GM23338 (cell line): ENCODE measurements around the gene RAD51B. TPM values are rescaled to one million over a fixed set of nuclear protein-coding genes. Genes with fewer than 3 reads are reported as not detected.

Experiments used
- ATAC-seq: fragments of 200-7000 bp; cut with Tn5 transposase; 3 replicates; pipeline ENCODE4 v1.9.1; 2020
- DNase-seq: peaks from one replicate; pipeline ENCODE4 v3.0.0-alpha.2; 2015; ENCODE audit warnings: low spot score
- H2AFZ ChIP-seq: fragments of 200-600 bp; sonication (generic); 2 replicates; pipeline ENCODE4 v1.8.0; 2016; ENCODE audit warnings: antibody characterized with exemption, mild to moderate bottlenecking, moderate library complexity
- H3F3A ChIP-seq: fragments of 200-600 bp; sonication (generic); replicated peaks from 2 replicates; pipeline ENCODE4 v1.8.0; 2017; ENCODE audit warnings: antibody characterized with exemption, mixed run types, low read depth
- H3K27ac ChIP-seq: fragments of 200-600 bp; sonication (generic); 2 replicates; pipeline ENCODE4 v1.6.1; 2016; ENCODE audit warnings: low read depth
- H3K27me3 ChIP-seq: fragments of 200-600 bp; sonication (generic); 2 replicates; pipeline ENCODE4 v1.8.0; 2016; ENCODE audit warnings: mild to moderate bottlenecking, mixed run types, moderate library complexity; ENCODE audit not compliant: insufficient read depth
- H3K36me3 ChIP-seq: fragments of 200-600 bp; sonication (generic); 2 replicates; pipeline ENCODE4 v1.8.0; 2016; ENCODE audit warnings: mild to moderate bottlenecking; ENCODE audit not compliant: insufficient read depth
- H3K4me1 ChIP-seq: fragments of 200-600 bp; sonication (generic); 2 replicates; pipeline ENCODE4 v1.8.0; 2016; ENCODE audit warnings: mild to moderate bottlenecking, moderate library complexity; ENCODE audit not compliant: insufficient read depth
- H3K4me2 ChIP-seq: fragments of 200-600 bp; sonication (generic); 2 replicates; pipeline ENCODE4 v1.7.1; 2017; ENCODE audit warnings: mixed run types
- H3K4me3 ChIP-seq: fragments of 200-600 bp; sonication (generic); 2 replicates; pipeline ENCODE4 v1.6.1; 2016; ENCODE audit warnings: mixed run types
- H3K79me2 ChIP-seq: fragments of 200-600 bp; sonication (generic); replicated peaks from 2 replicates; pipeline ENCODE4 v1.8.0; 2017; ENCODE audit warnings: mild to moderate bottlenecking; ENCODE audit not compliant: insufficient read depth
- H3K9me2 ChIP-seq: fragments of 200-600 bp; sonication (generic); 2 replicates; pipeline ENCODE4 v1.8.0; 2017; ENCODE audit not compliant: insufficient read depth
- H4K20me1 ChIP-seq: fragments of 200-600 bp; sonication (generic); replicated peaks from 2 replicates; pipeline ENCODE4 v1.8.0; 2017; ENCODE audit warnings: mild to moderate bottlenecking; ENCODE audit not compliant: insufficient read depth
- H3K27ac Mint-ChIP-seq: 2 replicates; pipeline ENCODE4 v1.8.0; 2020; ENCODE audit warnings: inconsistent platforms, mild to moderate bottlenecking, moderate library complexity, mixed read lengths
- H3K27me3 Mint-ChIP-seq: 3 replicates; pipeline ENCODE4 v1.8.0; 2022; ENCODE audit warnings: low read depth, mild to moderate bottlenecking, moderate library complexity, mixed read lengths, inconsistent platforms; ENCODE audit not compliant: insufficient read depth, poor library complexity
- H3K36me3 Mint-ChIP-seq: 3 replicates; pipeline ENCODE4 v1.8.0; 2021; ENCODE audit warnings: low read depth, mild to moderate bottlenecking, inconsistent platforms, moderate library complexity, mixed read lengths
- H3K4me1 Mint-ChIP-seq: 3 replicates; pipeline ENCODE4 v1.8.0; 2020; ENCODE audit warnings: mild to moderate bottlenecking, inconsistent platforms, mixed read lengths
- H3K4me3 Mint-ChIP-seq: 3 replicates; pipeline ENCODE4 v1.8.0; 2021; ENCODE audit warnings: moderate library complexity, mild to moderate bottlenecking, inconsistent platforms, mixed read lengths
- H3K9me3 Mint-ChIP-seq: 3 replicates; pipeline ENCODE4 v1.8.0; 2020; ENCODE audit warnings: moderate library complexity, mild to moderate bottlenecking, inconsistent platforms, mixed read lengths
- CREB1 ChIP-seq: fragments of 250-450 bp; sonication (Bioruptor Pico); IDR thresholded peaks from 2 replicates; pipeline ENCODE4 v1.5.0; 2020; ENCODE audit warnings: low read depth, mild to moderate bottlenecking, moderate library complexity
- CTCF ChIP-seq, 2 experiments: fragments of 200-600 bp in 1 of 2; sonication (generic) in 1 of 2; conservative IDR thresholded peaks; 2 replicates each; pipeline versions ENCODE4 v1.5.1 to v1.6.1; 2016 to 2017; ENCODE audit warnings: antibody characterized with exemption in 2 of 2, low read depth in 2 of 2, mild to moderate bottlenecking in 2 of 2, moderate library complexity in 1 of 2
- ETS1 ChIP-seq: IDR thresholded peaks from 2 replicates; pipeline ENCODE4 v1.6.1; 2016; ENCODE audit warnings: antibody characterized with exemption
- EZH2 ChIP-seq: fragments of 200-600 bp; sonication (generic); IDR thresholded peaks from one replicate; pipeline ENCODE4 v1.8.0; 2017; ENCODE audit warnings: antibody characterized with exemption, mild to moderate bottlenecking, low read depth; ENCODE audit not compliant: unreplicated experiment
- EZH2phosphoT487 ChIP-seq: fragments of 200-600 bp; sonication (generic); IDR thresholded peaks from one replicate; pipeline ENCODE4 v1.8.1; 2018; ENCODE audit warnings: antibody characterized with exemption; ENCODE audit not compliant: unreplicated experiment
- JUNB ChIP-seq: IDR thresholded peaks from one replicate; pipeline ENCODE4 v1.6.1; 2016; ENCODE audit warnings: antibody characterized with exemption; ENCODE audit not compliant: unreplicated experiment
- NANOG ChIP-seq: IDR thresholded peaks from 2 replicates; pipeline ENCODE4 v1.6.1; 2016; ENCODE audit warnings: antibody characterized with exemption, borderline replicate concordance
- POLR2AphosphoS5 ChIP-seq: IDR thresholded peaks from 2 replicates; pipeline ENCODE4 v1.6.1; 2016; ENCODE audit warnings: antibody characterized with exemption, low read depth
- REST ChIP-seq: IDR thresholded peaks from one replicate; pipeline ENCODE4 v1.6.1; 2018; ENCODE audit warnings: antibody characterized with exemption; ENCODE audit not compliant: unreplicated experiment
- STAT1 ChIP-seq: IDR thresholded peaks from one replicate; pipeline ENCODE4 v1.6.1; 2016; ENCODE audit warnings: antibody characterized with exemption; ENCODE audit not compliant: unreplicated experiment
- ZNF114 ChIP-seq: fragments of 250-450 bp; sonication (Bioruptor Pico); IDR thresholded peaks from 2 replicates; pipeline ENCODE4 v1.5.0; 2020; ENCODE audit warnings: mild to moderate bottlenecking, moderate library complexity
- ZNF331 ChIP-seq: fragments of 250-450 bp; sonication (Bioruptor Pico); IDR thresholded peaks from 2 replicates; pipeline ENCODE4 v1.5.0; 2020; ENCODE audit warnings: low read depth, mild to moderate bottlenecking, moderate library complexity
- ZNF462 ChIP-seq: fragments of 250-450 bp; sonication (Bioruptor Pico); IDR thresholded peaks from 2 replicates; pipeline ENCODE4 v1.5.0; 2020; ENCODE audit warnings: mild to moderate bottlenecking, moderate library complexity
- polyA plus RNA-seq: library from polyadenylated mRNA; unstranded; fragments of >200 nt; fragmentation: Nextera tagmentation; extraction: Ambion mirVana; gene quantifications from 2 replicates; pipeline ENCODE4 v1.2.1, GENCODE V29; 2016
- total RNA-seq: library from RNA; depleted of rRNA; stranded (reverse); fragments of >200 nt; shearing (Covaris generic); gene quantifications from 2 replicates; pipeline ENCODE4 v1.2.3, GENCODE V29; 2014

Gene RAD51B
- total and polyA plus RNA-seq, 2 experiments from 2014 or later: 15.7 to 29.1 TPM

GRCh38 chr14:68283378-68284123, 464.0 kb downstream of the RAD51B start:
- no peak for DNase-seq
- no peak overlapping the region for H3K27ac ChIP-seq
- H3F3A ChIP-seq: no peaks in the 10 kb centered on the region
- no peaks in the 10 kb centered on the region for H3K79me2 ChIP-seq
- no peaks in the 10 kb centered on the region for H4K20me1 ChIP-seq
- Mint-ChIP-seq H3K36me3 (no peaks in the 10 kb centered on the region), H3K4me3 (no peak overlapping the region), H3K4me1 (peaks cover 23% of the 10 kb centered on the region), H3K9me3 (no peaks in the 10 kb centered on the region), H3K27me3 (peaks cover 5% of the 10 kb centered on the region), H3K27ac (no peak overlapping the region)
- H3K36me3 ChIP-seq: no peaks in the 10 kb centered on the region
- H3K4me1 ChIP-seq: peaks cover 3% of the 10 kb centered on the region; the same call in 1 of the 2 replicates
- H3K27me3 ChIP-seq: no peaks in the 10 kb centered on the region
- no peak overlapping the region for H3K4me2 ChIP-seq
- ATAC-seq: peak; percentile 15; the same call in 2 of the 3 replicates
- H3K9me2 ChIP-seq: no peaks in the 10 kb centered on the region
- TF ChIP-seq JUNB (no peak), NANOG (no peak), ZNF114 (CRISPR knock-in tag) (no peak), CTCF (conservative IDR thresholded peaks at IDR 0.05; ENCODE audit: low read depth in 2 of 2) (no peak), STAT1 (no peak), CREB1 (CRISPR knock-in tag) (no peak), EZH2phosphoT487 (no peak), ZNF331 (CRISPR knock-in tag) (no peak), EZH2 (no peak), ETS1 (no peak), REST (no peak), POLR2AphosphoS5 (no peak), ZNF462 (no peak)
- H2AFZ ChIP-seq: no peak overlapping the region
- H3K4me3 ChIP-seq: no peak overlapping the region
